Endothelial cell of umbilical vein (primary cell): ENCODE results near the gene CLCNKA. TPM values are rescaled to one million over a fixed set of nuclear protein-coding genes. Genes with fewer than 3 reads are reported as not detected.

Source experiments
- BruUV-seq: library from RNA; stranded (reverse); fragments of 400-500 nt; replicated peaks from 2 replicates; lab custom pipeline; 2021; lab: Mats Ljungman, UMichigan
- CTCF ChIA-PET: fragments of 300-600, 350-600 bp; sonication (Branson Sonifier 250); formaldehyde crosslinking; loops from one replicate; lab custom pipeline; 2021; ENCODE audit warnings: antibody characterized with exemption, inconsistent platforms; lab: Charles Lee
- POLR2A ChIA-PET: fragments of 300-600, 350-600 bp; sonication (Branson Sonifier 250); formaldehyde crosslinking; loops from one replicate; lab custom pipeline; 2021; ENCODE audit warnings: antibody characterized with exemption, inconsistent platforms; lab: Charles Lee
- DNase-seq: peaks from one replicate; pipeline ENCODE4 v3.0.0-alpha.2; 2011; ENCODE audit warnings: low read depth, low spot score
- FAIRE-seq: peaks from 2 replicates; lab custom pipeline; 2011; peaks lifted over from hg19 to GRCh38; lab: Jason Lieb, UNC
- H2AFZ ChIP-seq: 2 replicates; pipeline ENCODE4 v1.6.0; 2012; ENCODE audit warnings: low read depth, low read length, control low read depth, inconsistent platforms
- H3K27ac ChIP-seq: 2 replicates; pipeline ENCODE4 v1.5.1; 2011; ENCODE audit warnings: low read depth, mild to moderate bottlenecking, control low read depth, low read length, moderate library complexity; ENCODE audit not compliant: insufficient read depth
- H3K27me3 ChIP-seq, 2 experiments: 2 replicates each; pipeline versions ENCODE4 v1.6.0 to v1.6.1; 2011; ENCODE audit warnings: low read length in 2 of 2, mixed read lengths in 1 of 2; ENCODE audit not compliant: control insufficient read depth in 2 of 2, insufficient read depth in 2 of 2
- H3K36me3 ChIP-seq, 2 experiments: 2 replicates in 1 of 2; 3 replicates in 1 of 2; pipeline ENCODE4 v1.5.1; 2011; ENCODE audit warnings: low read length in 2 of 2, mild to moderate bottlenecking in 1 of 2, moderate library complexity in 1 of 2; ENCODE audit not compliant: control insufficient read depth in 2 of 2, insufficient read depth in 2 of 2; ENCODE audit errors: extremely low read depth in 1 of 2
- H3K4me1 ChIP-seq: 3 replicates; pipeline ENCODE4 v1.5.1; 2011; ENCODE audit warnings: mild to moderate bottlenecking, low read length; ENCODE audit not compliant: control insufficient read depth, insufficient read depth; ENCODE audit errors: extremely low read depth
- H3K4me2 ChIP-seq: 2 replicates; pipeline ENCODE4 v1.6.1; 2011; ENCODE audit warnings: low read length, control low read depth, mixed read lengths; ENCODE audit not compliant: insufficient read depth
- H3K4me3 ChIP-seq, 3 experiments: fragments of 200-600 bp in 1 of 3; sonication (generic), shearing (Covaris generic) in 1 of 3; replicated peaks in 1 of 3; 2 replicates each; pipeline ENCODE4 v1.5.1; 2011 to 2016; ENCODE audit warnings: control low read depth in 3 of 3, low read length in 3 of 3, mild to moderate bottlenecking in 2 of 3, inconsistent platforms in 1 of 3, low read depth in 1 of 3, moderate library complexity in 1 of 3; ENCODE audit not compliant: insufficient read depth in 1 of 3
- H3K79me2 ChIP-seq: 2 replicates; pipeline ENCODE4 v1.6.0; 2012; ENCODE audit warnings: low read length, inconsistent platforms; ENCODE audit not compliant: control insufficient read depth, insufficient read depth
- H3K9ac ChIP-seq: replicated peaks from 2 replicates; pipeline ENCODE3; 2011; ENCODE audit warnings: low read length, control low read depth; ENCODE audit not compliant: insufficient read depth; ENCODE audit errors: extremely low read depth
- H3K9me1 ChIP-seq: replicated peaks from 3 replicates; pipeline ENCODE4 v1.6.0; 2011; ENCODE audit warnings: mild to moderate bottlenecking, low read length; ENCODE audit not compliant: control insufficient read depth, insufficient read depth; ENCODE audit errors: extremely low read depth
- H3K9me3 ChIP-seq: replicated peaks from 2 replicates; pipeline ENCODE4 v1.5.1; 2012; ENCODE audit warnings: low read length, inconsistent platforms; ENCODE audit not compliant: control insufficient read depth, insufficient read depth
- H4K20me1 ChIP-seq: replicated peaks from 2 replicates; pipeline ENCODE3; 2011; ENCODE audit warnings: mild to moderate bottlenecking, low read length; ENCODE audit not compliant: control insufficient read depth, insufficient read depth; ENCODE audit errors: extremely low read depth
- CTCF ChIP-seq, 2 donors: IDR thresholded peaks; 1 replicate in 1 of 2; 2 replicates in 1 of 2; pipeline ENCODE4 v1.5.1; 2011; ENCODE audit warnings: low read length in 2 of 2, mild to moderate bottlenecking in 2 of 2, moderate library complexity in 2 of 2, control low read depth in 1 of 2, inconsistent platforms in 1 of 2, low read depth in 1 of 2; ENCODE audit not compliant: insufficient read depth in 1 of 2; ENCODE audit errors: extremely low read depth in 1 of 2
- EZH2 ChIP-seq: IDR thresholded peaks from 2 replicates; pipeline ENCODE4 v1.6.1; 2012; ENCODE audit warnings: borderline replicate concordance, low read depth, mild to moderate bottlenecking, moderate library complexity, low read length, inconsistent platforms; ENCODE audit not compliant: severe bottlenecking
- FOS ChIP-seq: IDR thresholded peaks from 2 replicates; pipeline ENCODE4 v1.6.1; 2011; ENCODE audit warnings: mild to moderate bottlenecking, low read length, moderate library complexity, borderline replicate concordance; ENCODE audit not compliant: insufficient read depth
- GATA2 ChIP-seq: IDR thresholded peaks from 2 replicates; pipeline ENCODE4 v1.7.0; 2011; ENCODE audit warnings: low read depth, mild to moderate bottlenecking, moderate library complexity, mixed read lengths, low read length; ENCODE audit not compliant: insufficient read length, insufficient read depth
- JUN ChIP-seq: IDR thresholded peaks from 2 replicates; pipeline ENCODE4 v1.6.1; 2011; ENCODE audit warnings: borderline replicate concordance, low read depth; ENCODE audit not compliant: insufficient read length, insufficient read depth
- MAX ChIP-seq: IDR thresholded peaks from 2 replicates; pipeline ENCODE4 v1.6.1; 2011; ENCODE audit not compliant: insufficient read depth, insufficient read length
- MYC ChIP-seq: IDR thresholded peaks from one replicate; pipeline ENCODE4 v1.6.1; 2011; ENCODE audit warnings: mild to moderate bottlenecking, low read depth, low read length
- POLR2A ChIP-seq: IDR thresholded peaks from 2 replicates; pipeline ENCODE4 v1.6.1; 2012; ENCODE audit warnings: low read depth, mild to moderate bottlenecking, control low read depth, low read length
- POLR2AphosphoS5 ChIP-seq: IDR thresholded peaks from 2 replicates; pipeline ENCODE4 v1.6.1; 2012; ENCODE audit warnings: low read depth, mild to moderate bottlenecking, control low read depth, low read length, moderate library complexity; ENCODE audit not compliant: insufficient read depth
- dilution Hi-C: fragments of 300-500 bp; cut with MboI; formaldehyde crosslinking; loops from one replicate; pipeline ENCODE4 v1.15.0; 2019; ENCODE audit warnings: low sequenced_read_pairs; ENCODE audit not compliant: extremely low pct_ligation_motif_present
- intact Hi-C: fragments of 100-400 bp; cut with micrococcal nuclease; formaldehyde crosslinking; loops from one replicate; pipeline ENCODE4 v1.10.0; 2022
- polyA plus RNA-seq, 4 experiments: library from polyadenylated mRNA; depleted of rRNA in 3 of 4; stranded (reverse) in 3 of 4; unstranded in 1 of 4; fragments of >200 nt; gene quantifications; 2 replicates each; pipeline versions ENCODE4 v1.2.1 to v1.2.3, GENCODE V29; 2011 to 2012; ENCODE audit warnings: missing spikeins in 1 of 4
- total RNA-seq: library from RNA; stranded (reverse); gene quantifications from 2 replicates; pipeline ENCODE4 v1.2.3, GENCODE V29; 2021

Gene CLCNKA
- total and polyA plus RNA-seq, 2 donors (not counting 3 experiments of a cell fraction or from before 2014, with no cell fraction given), result not detected

- Histone ChIP-seq H3K4me2 (no peak overlapping the region), H3K4me1 (no peaks in the 10 kb centered on the region), H3K9ac (no peak overlapping the region), H3K4me3 (no peak overlapping the region), H3K9me3 (no peaks in the 10 kb centered on the region), H3K79me2 (no peaks in the 10 kb centered on the region), H3K27me3 (no peaks in the 10 kb centered on the region), H4K20me1 (no peaks in the 10 kb centered on the region), H2AFZ (no peak overlapping the region), H3K27ac (no peak overlapping the region), H3K9me1 (no peaks in the 10 kb centered on the region), H3K36me3 (no peaks in the 10 kb centered on the region)
- FAIRE-seq (peak; percentile 88), DNase-seq (peak; percentile 60)
- intact Hi-C loops, result loop anchor here (1.0 to 2.0 kb wide), 3 partner anchors 62 to 105 kb away; partner anchors contain the start of gene EPHA2
- BruUV-seq, result no TSS peak
- ChIA-PET POLR2A (interaction anchor here (1.1 kb wide), 1 partner anchor 69 kb away, joined by 3 read pairs; no protein-coding TSS in a partner anchor), CTCF (interaction anchor here (0.8 to 13.2 kb wide), 43 partner anchors 9 to 285 kb away, joined by 3 to 353 read pairs (median 6); partner anchors contain the start of genes EPHA2, FAM131C, FBXO42 and SZRD1)
- dilution Hi-C loops, result no loop called here
- TF ChIP-seq POLR2AphosphoS5 (no peak), CTCF (IDR thresholded peaks at IDR 0.05; ENCODE audit: extremely low read depth in 1 of 2, insufficient read depth in 1 of 2, low read depth in 1 of 2, low read length in 2 of 2) (peak; percentile 91 to 92)
These were observed 60.6 kb downstream of the CLCNKA start for GRCh38 chr1:16082283-16083038.

- H3K27ac ChIP-seq, result no peak overlapping the region
- no peaks in the 10 kb centered on the region for H3K4me1 ChIP-seq
- no peak overlapping the region for H3K4me3 ChIP-seq
- H3K9me3 ChIP-seq, result no peaks in the 10 kb centered on the region
- H4K20me1 ChIP-seq, result no peaks in the 10 kb centered on the region
- FAIRE-seq (no peak), DNase-seq (no peak)
- TF ChIP-seq MAX, result no peak
- no peak for TF ChIP-seq EZH2
- no peak for TF ChIP-seq CTCF (IDR thresholded peaks at IDR 0.05; ENCODE audit: extremely low read depth in 1 of 2, insufficient read depth in 1 of 2, low read depth in 1 of 2, low read length in 2 of 2)
- TF ChIP-seq GATA2, result no peak
- no peak for TF ChIP-seq JUN
- no peak for TF ChIP-seq FOS
- TF ChIP-seq MYC, result no peak
- TF ChIP-seq POLR2A, result no peak
- TF ChIP-seq POLR2AphosphoS5, result no peak
- ChIA-PET CTCF (interaction anchor here (1.0 to 13.2 kb wide), 12 partner anchors 10 to 279 kb away, joined by 3 to 353 read pairs (median 32); partner anchors contain the start of genes EPHA2 and FAM131C), POLR2A (no interaction called here)
- H3K9ac ChIP-seq, result no peak overlapping the region
- no peaks in the 10 kb centered on the region for H3K79me2 ChIP-seq
- dilution Hi-C loops, result no loop called here
- intact Hi-C loops, result loop anchor here (2.0 kb wide), 1 partner anchor 61 kb away; no protein-coding TSS in a partner anchor
- no TSS peak for BruUV-seq
- no peak overlapping the region for H2AFZ ChIP-seq
- H3K9me1 ChIP-seq, result no peaks in the 10 kb centered on the region
- H3K4me2 ChIP-seq, result no peak overlapping the region
- no peaks in the 10 kb centered on the region for H3K27me3 ChIP-seq
- no peaks in the 10 kb centered on the region for H3K36me3 ChIP-seq
These were observed 61.6 kb downstream of the CLCNKA start for GRCh38 chr1:16083486-16083885.
